PC-3 (cell line): ENCODE data around the gene CDIP1. TPM values are rescaled to one million over a fixed set of nuclear protein-coding genes. Genes with fewer than 3 reads are reported as not detected.

Experiments
- ATAC-seq: fragments of 200-7000 bp; cut with Tn5 transposase; 2 replicates; pipeline ENCODE4 v1.9.1; 2020; ENCODE audit warnings: mild to moderate bottlenecking, moderate library complexity
- BruUV-seq: library from RNA; stranded (reverse); fragments of 400-500 nt; replicated peaks from 2 replicates; lab custom pipeline; 2021; lab: Mats Ljungman, UMichigan
- CTCF ChIA-PET: fragments of 300-600 bp; sonication (Branson Sonifier 250); formaldehyde crosslinking; loops from one replicate; lab custom pipeline; 2022; ENCODE audit warnings: antibody characterized with exemption; lab: Charles Lee
- POLR2A ChIA-PET: fragments of 300-600 bp; sonication (Branson Sonifier 250); formaldehyde crosslinking; loops from one replicate; lab custom pipeline; 2022; ENCODE audit warnings: antibody characterized with exemption; ENCODE audit not compliant: unreplicated experiment; lab: Charles Lee
- DNase-seq: peaks from one replicate; pipeline ENCODE4 v3.0.0-alpha.2; 2015
- H2AFZ ChIP-seq: fragments of 300-600 bp; sonication (generic); 2 replicates; pipeline ENCODE4 v1.6.0; 2016; ENCODE audit warnings: antibody characterized with exemption, low read length
- H3F3A ChIP-seq: fragments of 300-600 bp; sonication (generic); one replicate; pipeline ENCODE4 v1.6.0; 2017; ENCODE audit warnings: antibody characterized with exemption, low read length, control low read depth, mild to moderate bottlenecking; ENCODE audit not compliant: unreplicated experiment
- H3K27ac ChIP-seq: fragments of 300-600 bp; sonication (generic); 2 replicates; pipeline ENCODE4 v1.5.1; 2016; ENCODE audit warnings: mild to moderate bottlenecking, low read length
- H3K27me3 ChIP-seq: fragments of 300-600 bp; sonication (generic); 2 replicates; pipeline ENCODE4 v1.6.1; 2016; ENCODE audit warnings: low read length, mixed read lengths
- H3K36me3 ChIP-seq: fragments of 300-600 bp; sonication (generic); 2 replicates; pipeline ENCODE4 v1.6.1; 2016; ENCODE audit warnings: low read depth, mixed run types, low read length, mixed read lengths
- H3K4me1 ChIP-seq: fragments of 300-600 bp; sonication (generic); 2 replicates; pipeline ENCODE4 v1.5.1; 2016; ENCODE audit warnings: low read length; ENCODE audit not compliant: insufficient read depth
- H3K4me2 ChIP-seq: fragments of 300-600 bp; sonication (generic); 2 replicates; pipeline ENCODE4 v1.6.0; 2016; ENCODE audit warnings: low read length
- H3K4me3 ChIP-seq: fragments of 300-600 bp; sonication (generic); 2 replicates; pipeline ENCODE4 v1.5.1; 2016; ENCODE audit warnings: mild to moderate bottlenecking, low read length, mixed read lengths
- H3K79me2 ChIP-seq: fragments of 300-600 bp; sonication (generic); 2 replicates; pipeline ENCODE4 v1.6.1; 2017; ENCODE audit warnings: low read length, mixed read lengths
- H3K9ac ChIP-seq: fragments of 300-600 bp; sonication (generic); 2 replicates; pipeline ENCODE4 v1.6.0; 2016; ENCODE audit warnings: mild to moderate bottlenecking, low read length
- H3K9me2 ChIP-seq: fragments of 300-600 bp; sonication (generic); replicated peaks from 2 replicates; pipeline ENCODE4 v1.6.1; 2016; ENCODE audit warnings: mixed run types, low read length, mixed read lengths
- H3K9me3 ChIP-seq: fragments of 300-600 bp; sonication (generic); 2 replicates; pipeline ENCODE4 v1.6.1; 2016; ENCODE audit warnings: low read length, mixed read lengths
- H4K20me1 ChIP-seq: fragments of 300-600 bp; sonication (generic); 2 replicates; pipeline ENCODE4 v1.6.1; 2016; ENCODE audit warnings: low read length, mixed read lengths
- EZH2 ChIP-seq: fragments of 300-600 bp; sonication (generic); IDR thresholded peaks from one replicate; pipeline ENCODE4 v1.6.1; 2017; ENCODE audit warnings: antibody characterized with exemption, mild to moderate bottlenecking, low read length; ENCODE audit not compliant: unreplicated experiment
- EZH2phosphoT487 ChIP-seq: fragments of 300-600 bp; sonication (generic); IDR thresholded peaks from 2 replicates; pipeline ENCODE4 v1.6.1; 2018; ENCODE audit warnings: mild to moderate bottlenecking, antibody characterized with exemption, low read length, borderline replicate concordance
- intact Hi-C: fragments of 100-400 bp; cut with micrococcal nuclease; formaldehyde crosslinking; loops from 2 replicates; pipeline ENCODE4 v1.9.0; 2023
- total RNA-seq: library from RNA; depleted of rRNA; stranded (reverse); fragments of >200 nt; gene quantifications from 2 replicates; pipeline ENCODE4 v1.2.3, GENCODE V29; 2014
- TF ChIP-seq, protein P1 (sequence below): fragments of 300-600 bp; sonication (generic); conservative IDR thresholded peaks from 2 replicates; pipeline ENCODE4 v1.5.1; 2017; ENCODE audit warnings: antibody characterized with exemption, low read depth, mild to moderate bottlenecking, low read length

CDIP1 gene
- total RNA-seq, 1 experiment from 2014 or later: 8.7 TPM

DNA sequence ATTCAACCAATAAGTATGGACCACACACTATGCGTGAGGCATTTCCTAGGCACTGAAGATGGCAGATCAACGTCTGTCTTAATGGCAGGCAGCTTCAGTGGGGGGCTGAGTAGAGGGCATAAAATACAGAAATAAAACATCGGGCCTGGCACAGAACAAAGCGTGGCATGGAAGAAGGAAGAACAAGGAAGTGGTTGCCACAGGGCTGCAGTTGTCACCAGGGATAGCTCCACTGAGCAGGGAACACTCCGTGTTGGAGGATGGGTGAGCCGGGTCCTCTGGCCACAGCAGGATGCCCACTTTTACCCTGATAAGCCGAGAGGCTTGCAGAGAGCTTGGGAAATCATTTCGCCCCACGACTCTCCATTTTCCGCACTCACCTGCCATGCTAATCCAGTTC lies 6.3 kb downstream of the CDIP1 start:
- ATAC-seq (no peak), DNase-seq (no peak)
- no peaks in the 10 kb centered on the region for H3K79me2 ChIP-seq
- no peak for TF ChIP-seq EZH2
- TF ChIP-seq, protein P1, sequence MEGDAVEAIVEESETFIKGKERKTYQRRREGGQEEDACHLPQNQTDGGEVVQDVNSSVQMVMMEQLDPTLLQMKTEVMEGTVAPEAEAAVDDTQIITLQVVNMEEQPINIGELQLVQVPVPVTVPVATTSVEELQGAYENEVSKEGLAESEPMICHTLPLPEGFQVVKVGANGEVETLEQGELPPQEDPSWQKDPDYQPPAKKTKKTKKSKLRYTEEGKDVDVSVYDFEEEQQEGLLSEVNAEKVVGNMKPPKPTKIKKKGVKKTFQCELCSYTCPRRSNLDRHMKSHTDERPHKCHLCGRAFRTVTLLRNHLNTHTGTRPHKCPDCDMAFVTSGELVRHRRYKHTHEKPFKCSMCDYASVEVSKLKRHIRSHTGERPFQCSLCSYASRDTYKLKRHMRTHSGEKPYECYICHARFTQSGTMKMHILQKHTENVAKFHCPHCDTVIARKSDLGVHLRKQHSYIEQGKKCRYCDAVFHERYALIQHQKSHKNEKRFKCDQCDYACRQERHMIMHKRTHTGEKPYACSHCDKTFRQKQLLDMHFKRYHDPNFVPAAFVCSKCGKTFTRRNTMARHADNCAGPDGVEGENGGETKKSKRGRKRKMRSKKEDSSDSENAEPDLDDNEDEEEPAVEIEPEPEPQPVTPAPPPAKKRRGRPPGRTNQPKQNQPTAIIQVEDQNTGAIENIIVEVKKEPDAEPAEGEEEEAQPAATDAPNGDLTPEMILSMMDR: no peak
- TF ChIP-seq EZH2phosphoT487: no peak
- H3K4me3 ChIP-seq: no peak overlapping the region
- no TSS peak for BruUV-seq
- H2AFZ ChIP-seq: no peak overlapping the region
- intact Hi-C loops: no loop called here
- no peaks in the 10 kb centered on the region for H3K36me3 ChIP-seq
- ChIA-PET CTCF (no interaction called here), POLR2A (no interaction called here)
- H3K27ac ChIP-seq: no peak overlapping the region
- H4K20me1 ChIP-seq: no peaks in the 10 kb centered on the region
- H3K4me1 ChIP-seq: no peaks in the 10 kb centered on the region
- no peaks in the 10 kb centered on the region for H3K27me3 ChIP-seq
- H3K9ac ChIP-seq: no peak overlapping the region
- H3K9me3 ChIP-seq: no peaks in the 10 kb centered on the region
- H3F3A ChIP-seq: no peaks in the 10 kb centered on the region
- H3K9me2 ChIP-seq: no peaks in the 10 kb centered on the region
- H3K4me2 ChIP-seq: no peak overlapping the region

DNA sequence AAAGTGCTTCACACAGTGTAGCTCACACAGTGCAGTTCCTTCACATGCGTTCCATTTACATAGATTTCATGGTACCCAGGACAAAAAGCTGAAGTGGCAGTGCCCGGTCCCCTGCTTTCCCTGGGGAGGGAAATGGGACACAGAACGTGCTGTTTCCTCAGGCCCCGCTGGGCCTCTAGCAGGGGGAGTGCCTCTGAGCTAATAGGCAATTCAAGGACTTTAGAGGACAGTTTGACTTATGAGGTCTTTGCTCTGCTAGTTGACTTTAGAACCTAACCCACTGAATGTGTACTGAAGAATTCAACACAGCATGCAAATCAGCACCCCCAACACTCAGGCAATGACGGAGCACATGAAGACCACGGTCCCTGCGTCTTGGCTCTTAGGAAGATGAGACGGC lies 6.8 kb downstream of the CDIP1 start:
- Histone ChIP-seq H3K9me3 (no peaks in the 10 kb centered on the region), H2AFZ (no peak overlapping the region), H3K4me3 (no peak overlapping the region), H3K79me2 (no peaks in the 10 kb centered on the region), H3K4me1 (no peaks in the 10 kb centered on the region), H3K27ac (no peak overlapping the region), H3K9ac (no peak overlapping the region), H3F3A (no peaks in the 10 kb centered on the region), H3K4me2 (no peak overlapping the region), H3K9me2 (no peaks in the 10 kb centered on the region), H3K27me3 (no peaks in the 10 kb centered on the region), H3K36me3 (no peaks in the 10 kb centered on the region), H4K20me1 (no peaks in the 10 kb centered on the region)
- ChIA-PET CTCF (no interaction called here), POLR2A (no interaction called here)
- no peak for ATAC-seq
- BruUV-seq: no TSS peak
- intact Hi-C loops: no loop called here
- TF ChIP-seq, protein P1: no peak
- TF ChIP-seq EZH2: no peak
- TF ChIP-seq EZH2phosphoT487: no peak
- no peak for DNase-seq

DNA sequence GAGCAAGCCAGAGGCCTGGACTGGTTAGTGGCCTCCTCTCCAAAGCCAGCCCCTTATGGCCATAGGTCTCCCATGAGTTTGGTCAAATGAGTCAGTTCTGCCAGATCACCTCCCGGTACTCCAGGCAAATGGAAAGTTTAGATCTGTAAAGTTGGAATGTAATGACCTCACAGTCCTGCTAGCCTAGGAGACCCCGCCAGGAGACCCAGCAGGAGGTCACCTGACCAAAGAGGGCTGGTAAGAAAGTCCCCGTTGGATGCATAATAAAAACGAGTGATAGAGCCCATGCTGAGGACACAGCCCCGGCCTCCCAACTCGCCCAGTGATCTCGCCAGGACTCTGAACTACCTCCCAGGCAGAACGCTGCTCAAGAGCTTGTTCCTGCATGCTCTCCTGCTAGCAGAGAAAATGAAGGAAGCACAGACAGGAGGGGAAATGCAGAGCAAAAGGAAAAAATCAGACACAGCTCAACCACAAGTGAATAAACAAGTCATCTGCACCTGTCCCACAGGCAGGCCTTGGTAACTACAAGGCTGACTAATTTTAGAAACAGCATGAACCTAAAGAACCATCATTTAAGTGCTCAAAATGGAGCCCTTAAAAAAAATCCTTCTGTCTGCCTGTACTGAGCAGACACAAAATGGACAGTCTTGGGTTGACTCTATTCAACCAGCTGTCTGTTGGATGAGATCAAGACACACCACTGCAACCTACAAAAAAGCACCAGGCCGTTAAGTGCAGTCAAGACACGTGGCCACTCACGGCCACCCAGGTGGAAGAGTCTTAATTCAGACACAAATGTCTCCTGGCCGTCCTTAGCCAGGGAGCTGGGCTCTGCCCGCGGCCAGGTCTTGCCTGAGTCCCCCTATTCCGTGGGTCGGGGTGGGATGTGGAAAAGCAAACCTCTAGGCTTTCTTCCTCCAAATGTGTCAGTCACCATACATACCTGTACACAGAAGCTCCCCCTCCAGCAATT lies 9.2 kb downstream of the CDIP1 start:
- Histone ChIP-seq H3K9ac (no peak overlapping the region), H3K27ac (no peak overlapping the region), H3K27me3 (no peaks in the 10 kb centered on the region), H4K20me1 (no peaks in the 10 kb centered on the region), H3F3A (no peaks in the 10 kb centered on the region), H3K9me2 (no peaks in the 10 kb centered on the region), H3K4me3 (no peak overlapping the region), H3K4me1 (no peaks in the 10 kb centered on the region), H2AFZ (no peak overlapping the region), H3K4me2 (no peak overlapping the region), H3K36me3 (no peaks in the 10 kb centered on the region), H3K9me3 (no peaks in the 10 kb centered on the region), H3K79me2 (no peaks in the 10 kb centered on the region)
- no peak for ATAC-seq
- ChIA-PET POLR2A (no interaction called here), CTCF (no interaction called here)
- TF ChIP-seq EZH2: no peak
- no peak for TF ChIP-seq EZH2phosphoT487
- TF ChIP-seq, protein P1: no peak
- no peak for DNase-seq
- intact Hi-C loops: no loop called here
- no TSS peak for BruUV-seq
